ENCODE results near the gene TNIP2. TPM values are rescaled to one million over a fixed set of nuclear protein-coding genes. Genes with fewer than 3 reads are reported as not detected.

The TNIP2 gene
- total and polyA plus RNA-seq, 2 of the 13 experiments (the other 11 are each of a cell fraction or from before 2014, with no cell fraction given) = 25.6 to 38.0 TPM

GRCh38 chr4:2754848-2755819, 1.0 kb downstream of the TNIP2 start:
- H3K9me3 ChIP-seq (ENCODE audit: low read length) = no peaks in the 10 kb centered on the region
- in situ Hi-C loops (cut with HindIII; ENCODE audit: extremely low pct_ligation_motif_present, low pct_unique_long_range_greater_than_20kb) (loop anchor here (5.0 kb wide), 1 partner anchor 37 kb away; the partner anchor contains the start of gene SH3BP2), intact Hi-C loops (cut with micrococcal nuclease; ENCODE audit: unreplicated experiment) (loop anchor here (10.0 kb wide), 1 partner anchor 110 kb away; no protein-coding TSS in a partner anchor)
- BruUV-seq (replicated peaks) = no TSS peak
- ATAC-seq (peak; percentile 2; the same call in 1 of the 3 replicates), DNase-seq (ENCODE audit: low spot score) (no peak), FAIRE-seq (peak; percentile 68)
- ChIA-PET CTCF (ENCODE audit: low intra/inter-chr PET ratio, low total read pairs) (no interaction called here), POLR2A (interaction anchor here (0.8 to 1.8 kb wide), 4 partner anchors 26 to 46 kb away, joined by 5 to 20 read pairs (median 10); partner anchors contain the start of gene SH3BP2)
- 23% methylated on average over 23 of the region's 23 CpGs for WGBS (ENCODE audit: low lambda C conversion rate)
- H3K4me3 ChIP-seq (replicated peaks in 1 of 3; ENCODE audit: insufficient read depth in 1 of 3, low read depth in 2 of 3, low read length in 3 of 3) = peak overlapping the region; percentile 64 to 88 (median 82)
- peak overlapping the region; percentile 76 for H3K27ac ChIP-seq (ENCODE audit: extremely low read length, insufficient read depth, low read length)
- peak overlapping the region; percentile 95 for H3K4me2 ChIP-seq (ENCODE audit: low read depth, low read length)
- H3K36me3 ChIP-seq (replicated peaks in 1 of 2; ENCODE audit: control insufficient read depth in 1 of 2, insufficient read depth in 2 of 2, low read length in 2 of 2) = peaks cover 0 to 4% of the 10 kb centered on the region in 2 experiments; a peak in 1 of 5 replicates
- no peak overlapping the region for H2AFZ ChIP-seq (ENCODE audit: low read length)
- peaks cover 52% of the 10 kb centered on the region for H3K4me1 ChIP-seq (ENCODE audit: insufficient read depth, low read length)
- H3K27me3 ChIP-seq (ENCODE audit: control insufficient read depth in 1 of 2, insufficient read depth in 2 of 2, low read length in 2 of 2) = no peaks in the 10 kb centered on the region
- H3K9ac ChIP-seq (ENCODE audit: insufficient read depth, low read depth, low read length) = peak overlapping the region; percentile 75
- H4K20me1 ChIP-seq (ENCODE audit: insufficient read depth, low read length) = no peaks in the 10 kb centered on the region
- peaks cover 22% of the 10 kb centered on the region for H3K79me2 ChIP-seq (ENCODE audit: insufficient read depth, low read length)
- peak; percentile 4; the same call in 1 of the 2 replicates for TF ChIP-seq HDAC1 (CRISPR knock-in tag; IDR thresholded peaks at IDR 0.05)
- TF ChIP-seq HNF4A (CRISPR knock-in tag; IDR thresholded peaks at IDR 0.05) = peak; percentile 53
- peak; percentile 94 for TF ChIP-seq ZNF646 (CRISPR knock-in tag; IDR thresholded peaks at IDR 0.05)
- no peak for TF ChIP-seq LCORL (IDR thresholded peaks at IDR 0.05)
- no peak for TF ChIP-seq LCORL (CRISPR knock-in tag; IDR thresholded peaks at IDR 0.05)
- 0 out of 2 replicates have a peak, but pooled peaks have one; percentile 60 for TF ChIP-seq ZNF703 (CRISPR knock-in tag; IDR thresholded peaks at IDR 0.05; ENCODE audit: borderline replicate concordance)
- TF ChIP-seq ZGPAT (CRISPR knock-in tag; IDR thresholded peaks at IDR 0.05) = no peak
- no peak for TF ChIP-seq JUND (CRISPR knock-in tag; IDR thresholded peaks at IDR 0.05)
- no peak for TF ChIP-seq SETDB1 (CRISPR knock-in tag; IDR thresholded peaks at IDR 0.05; ENCODE audit: borderline replicate concordance)
- TF ChIP-seq EED (CRISPR knock-in tag; IDR thresholded peaks at IDR 0.05) = no peak
- 0 out of 2 replicates have a peak, but pooled peaks have one; percentile 23 for TF ChIP-seq ZNF17 (CRISPR knock-in tag; IDR thresholded peaks at IDR 0.05)
- peak; percentile 60; the same call in 1 of the 2 replicates for TF ChIP-seq ZBTB33 (CRISPR knock-in tag; IDR thresholded peaks at IDR 0.05)
